Ascending aorta (tissue), 2 donors: ENCODE data around the gene RAD54L. TPM values are rescaled to one million over a fixed set of nuclear protein-coding genes. Genes with fewer than 3 reads are reported as not detected.
"Not testable (repeated sequence)": the region's sequence is repeated elsewhere in the genome, so short reads cannot be mapped to it uniquely, and the experiment has no call there.

Source experiments
- DNase-seq, 2 donors: peaks; one replicate each; pipeline ENCODE4 v3.0.0-alpha.2; 2019; ENCODE audit warnings: low spot score in 2 of 2
- H3K27ac ChIP-seq, 2 donors: fragments of 200-600 bp; sonication (generic); one replicate each; pipeline ENCODE4 v1.5.1; 2016 to 2017; ENCODE audit warnings: mild to moderate bottlenecking in 1 of 2
- H3K27me3 ChIP-seq: fragments of 200-600 bp; sonication (generic); one replicate; pipeline ENCODE4 v1.5.1; 2017
- H3K36me3 ChIP-seq, 2 donors: fragments of 200-600 bp; sonication (generic); one replicate each; pipeline ENCODE4 v1.5.1; 2016
- H3K4me1 ChIP-seq, 2 donors: fragments of 200-600 bp; sonication (generic); one replicate each; pipeline ENCODE4 v1.5.1; 2016 to 2017; ENCODE audit warnings: mild to moderate bottlenecking in 1 of 2
- H3K4me3 ChIP-seq, 2 donors: fragments of 200-600 bp; sonication (generic); one replicate each; pipeline ENCODE4 v1.5.1; 2016 to 2017; ENCODE audit warnings: mild to moderate bottlenecking in 1 of 2
- H3K9me3 ChIP-seq, 2 donors: fragments of 200-600 bp; sonication (generic); one replicate each; pipeline ENCODE4 v1.5.1; 2016
- intact Hi-C: fragments of 100-400 bp; cut with DNase I; formaldehyde crosslinking; loops from one replicate; pipeline ENCODE4 v1.15.1; 2023
- total RNA-seq: library from RNA; depleted of rRNA; stranded (reverse); fragments of >200 nt; gene quantifications from one replicate; pipeline ENCODE4 v1.1.0, GENCODE V29; 2016
- TF ChIP-seq, protein P1 (sequence below), 3 experiments: fragments of 200-600 bp in 2 of 3; fragments of 450-650 bp in 1 of 3; sonication (generic) in 2 of 3; IDR thresholded peaks; one replicate each; pipeline ENCODE4 v1.5.1; 2016 to 2019; ENCODE audit warnings: antibody characterized with exemption in 3 of 3, mild to moderate bottlenecking in 1 of 3, moderate library complexity in 1 of 3

The RAD54L gene
- total RNA-seq, 1 donor from 2014 or later = not detected

- intact Hi-C loops = no loop called here
- Histone ChIP-seq H3K4me3 (no peak overlapping the region), H3K27ac (no peak overlapping the region), H3K9me3 (no peaks in the 10 kb centered on the region), H3K36me3 (peaks cover 19% of the 10 kb centered on the region in 2 donors), H3K27me3 (no peaks in the 10 kb centered on the region), H3K4me1 (peaks cover 0 to 5% of the 10 kb centered on the region in 2 donors)
- TF ChIP-seq, protein P1, sequence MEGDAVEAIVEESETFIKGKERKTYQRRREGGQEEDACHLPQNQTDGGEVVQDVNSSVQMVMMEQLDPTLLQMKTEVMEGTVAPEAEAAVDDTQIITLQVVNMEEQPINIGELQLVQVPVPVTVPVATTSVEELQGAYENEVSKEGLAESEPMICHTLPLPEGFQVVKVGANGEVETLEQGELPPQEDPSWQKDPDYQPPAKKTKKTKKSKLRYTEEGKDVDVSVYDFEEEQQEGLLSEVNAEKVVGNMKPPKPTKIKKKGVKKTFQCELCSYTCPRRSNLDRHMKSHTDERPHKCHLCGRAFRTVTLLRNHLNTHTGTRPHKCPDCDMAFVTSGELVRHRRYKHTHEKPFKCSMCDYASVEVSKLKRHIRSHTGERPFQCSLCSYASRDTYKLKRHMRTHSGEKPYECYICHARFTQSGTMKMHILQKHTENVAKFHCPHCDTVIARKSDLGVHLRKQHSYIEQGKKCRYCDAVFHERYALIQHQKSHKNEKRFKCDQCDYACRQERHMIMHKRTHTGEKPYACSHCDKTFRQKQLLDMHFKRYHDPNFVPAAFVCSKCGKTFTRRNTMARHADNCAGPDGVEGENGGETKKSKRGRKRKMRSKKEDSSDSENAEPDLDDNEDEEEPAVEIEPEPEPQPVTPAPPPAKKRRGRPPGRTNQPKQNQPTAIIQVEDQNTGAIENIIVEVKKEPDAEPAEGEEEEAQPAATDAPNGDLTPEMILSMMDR (IDR thresholded peaks at IDR 0.05) = no peak
- DNase-seq = no peak
Observed at GRCh38 chr1:46218443-46218842, 29.1 kb upstream of the RAD54L start.

- DNase-seq = no peak
- Histone ChIP-seq H3K4me3 (no peak overlapping the region), H3K36me3 (peaks cover 19% of the 10 kb centered on the region in 2 donors), H3K9me3 (no peaks in the 10 kb centered on the region), H3K27ac (no peak overlapping the region), H3K4me1 (peaks cover 0 to 5% of the 10 kb centered on the region in 2 donors), H3K27me3 (no peaks in the 10 kb centered on the region)
- intact Hi-C loops = no loop called here
- TF ChIP-seq, protein P1 (IDR thresholded peaks at IDR 0.05) = no peak
Observed at GRCh38 chr1:46219551-46220520, 27.7 kb upstream of the RAD54L start.

- no peaks in the 10 kb centered on the region for H3K9me3 ChIP-seq
- peaks cover 0 to 5% of the 10 kb centered on the region in 2 donors for H3K4me1 ChIP-seq
- no peaks in the 10 kb centered on the region for H3K27me3 ChIP-seq
- H3K36me3 ChIP-seq = peaks cover 19% of the 10 kb centered on the region in 2 donors
- TF ChIP-seq, protein P1 (IDR thresholded peaks at IDR 0.05) = no peak
- H3K27ac ChIP-seq = no peak overlapping the region
- no peak for DNase-seq
- intact Hi-C loops = no loop called here
- H3K4me3 ChIP-seq = no peak overlapping the region
Observed at GRCh38 chr1:46220808-46221207, 26.8 kb upstream of the RAD54L start.

GRCh38 chr1:46221749-46222148, 25.8 kb upstream of the RAD54L start:
- Histone ChIP-seq H3K4me3 (no peak overlapping the region), H3K4me1 (peaks cover 0 to 5% of the 10 kb centered on the region in 2 donors), H3K36me3 (peaks cover 19% of the 10 kb centered on the region in 2 donors), H3K27ac (no peak overlapping the region), H3K9me3 (no peaks in the 10 kb centered on the region), H3K27me3 (no peaks in the 10 kb centered on the region)
- DNase-seq = no peak
- TF ChIP-seq, protein P1 (IDR thresholded peaks at IDR 0.05) = no peak
- intact Hi-C loops = loop anchor here (2.0 kb wide), 1 partner anchor 19 kb away; the partner anchor contains the start of gene LURAP1

- H3K9me3 ChIP-seq, H3K27me3 ChIP-seq, DNase-seq, H3K4me1 ChIP-seq, H3K4me3 ChIP-seq: not testable (repeated sequence)
- H3K27ac ChIP-seq = peak overlapping the region in 1 of 2 donors; percentile 15
- peaks cover 16 to 19% of the 10 kb centered on the region in 2 donors for H3K36me3 ChIP-seq
- intact Hi-C loops = loop anchor here (1.0 to 2.0 kb wide), 3 partner anchors 20 to 186 kb away; partner anchors contain the start of gene LURAP1
Observed at GRCh38 chr1:46223055-46223454, 24.5 kb upstream of the RAD54L start.

- peak overlapping the region in 1 of 2 donors; percentile 15 for H3K27ac ChIP-seq
- no peak overlapping the region for H3K4me3 ChIP-seq
- H3K27me3 ChIP-seq = no peaks in the 10 kb centered on the region
- peak in 1 of 2 donors; percentile 87 for DNase-seq
- H3K4me1 ChIP-seq = peaks cover 0 to 5% of the 10 kb centered on the region in 2 donors
- peaks cover 16 to 19% of the 10 kb centered on the region in 2 donors for H3K36me3 ChIP-seq
- intact Hi-C loops = loop anchor here (1.0 to 2.0 kb wide), 3 partner anchors 21 to 186 kb away; partner anchors contain the start of gene LURAP1
- no peaks in the 10 kb centered on the region for H3K9me3 ChIP-seq
- TF ChIP-seq, protein P1 (IDR thresholded peaks at IDR 0.05) = peak; percentile 79 to 93 (median 91)
Observed at GRCh38 chr1:46223472-46223943, 24.1 kb upstream of the RAD54L start.
